ENCODE measurements around the gene FAM236A. TPM values are rescaled to one million over a fixed set of nuclear protein-coding genes. Genes with fewer than 3 reads are reported as not detected.

FAM236A gene
- total RNA-seq (2022; extraction: Qiagen RNA extraction), result not detected in 5 replicates

GRCh38 chrX:72937906-72938305 is at the start of gene FAM236A:
FAM236A (plus strand) TSS chrX:72938206; CDS start chrX:72938263, 57 bp downstream.

GRCh38 chrX:72912315-72912714 is 25.7 kb upstream of the FAM236A start, which contains the start of gene FAM236C:
FAM236C (plus strand) TSS chrX:72912615; CDS start chrX:72912715, 100 bp downstream.

GRCh38 chrX:72943819-72944169 is 5.8 kb downstream of the FAM236A start, which contains the start of gene DMRTC1:
DMRTC1 (minus strand) TSS chrX:72943837; CDS start chrX:72875694, 68,143 bp downstream.

Other genes with a start within 250 kb of the FAM236A start
- gene PHKA1, start 223.9 kb upstream of the FAM236A start, total RNA-seq (2022; extraction: Qiagen RNA extraction), result 25.5 to 32.0 TPM (median 28.9 TPM) in 5 replicates
- 0.17 TPM in 1 of 5 replicates, not detected in the others for gene DMRTC1B, start 161.3 kb upstream of the FAM236A start, total RNA-seq (2022; extraction: Qiagen RNA extraction)
- not detected in 5 replicates for gene FAM236B, start 155.5 kb upstream of the FAM236A start, total RNA-seq (2022; extraction: Qiagen RNA extraction)
- gene FAM236D, start 130.0 kb upstream of the FAM236A start, total RNA-seq (2022; extraction: Qiagen RNA extraction), result not detected in 5 replicates
- gene FAM236C, start 25.6 kb upstream of the FAM236A start, total RNA-seq (2022; extraction: Qiagen RNA extraction), result not detected in 5 replicates
- gene DMRTC1, start 5.6 kb downstream of the FAM236A start, total RNA-seq (2022; extraction: Qiagen RNA extraction), result not detected in 5 replicates
- gene PABPC1L2B, start 64.7 kb downstream of the FAM236A start, total RNA-seq (2022; extraction: Qiagen RNA extraction), result 0.03 TPM in 1 of 5 replicates, not detected in the others
- not detected in 5 replicates for gene PABPC1L2A, start 141.3 kb downstream of the FAM236A start, total RNA-seq (2022; extraction: Qiagen RNA extraction)